ENCODE data around the gene NUDT3. TPM values are rescaled to one million over a fixed set of nuclear protein-coding genes. Genes with fewer than 3 reads are reported as not detected.
"Not testable (repeated sequence)": the region's sequence is repeated elsewhere in the genome, so short reads cannot be mapped to it uniquely, and the experiment has no call there.

NUDT3 gene
- total RNA-seq, 4 donors from 2014 or later, result 9.6 to 27.9 (median 16.9) TPM

- WGBS, 2 donors (ENCODE audit: low coverage in 1 of 2), result 79 to 100% methylated on average over 1 to 17 of the region's 17 CpGs
- in situ Hi-C loops (cut with MboI; ENCODE audit: low pct_ligation_motif_present in 1 of 4, low pct_unique_long_range_greater_than_20kb in 1 of 4, low sequenced_read_pairs in 3 of 4), result loop anchor here in 1 of 4 donors (25.0 kb wide), 1 partner anchor 118 kb away; the partner anchor contains the start of gene NUDT3
- intact Hi-C loops (cut with DNase I; ENCODE audit: low total_unique reads), result not testable (repeated sequence)
Observed at GRCh38 chr6:34269658-34270341, 122.7 kb downstream of the NUDT3 start.

GRCh38 chr6:34269132-34269531 is 123.3 kb downstream of the NUDT3 start:
- H3K9me3 ChIP-seq; H3K27ac ChIP-seq; H3K4me3 ChIP-seq; DNase-seq; intact Hi-C loops (cut with DNase I; ENCODE audit: low total_unique reads); H3K4me1 ChIP-seq; H3K27me3 ChIP-seq; H3K36me3 ChIP-seq: not testable (repeated sequence)
- WGBS, 2 donors (ENCODE audit: low coverage in 1 of 2), result 91% methylated on average over 22 of the region's 25 CpGs; no CpG with 5 or more reads in 1 of the 2 donors
- in situ Hi-C loops (cut with MboI; ENCODE audit: low pct_ligation_motif_present in 1 of 4, low pct_unique_long_range_greater_than_20kb in 1 of 4, low sequenced_read_pairs in 3 of 4), result loop anchor here in 1 of 4 donors (25.0 kb wide), 1 partner anchor 118 kb away; the partner anchor contains the start of gene NUDT3

More at GRCh38 chr6:34269658-34270341, 122.7 kb downstream of the NUDT3 start:
- not testable (repeated sequence) for H3K27me3 ChIP-seq, DNase-seq, H3K9me3 ChIP-seq, H3K36me3 ChIP-seq, H3K27ac ChIP-seq, H3K4me3 ChIP-seq, H3K4me1 ChIP-seq

- intact Hi-C loops (cut with DNase I; ENCODE audit: low total_unique reads), result no loop called here
- Histone ChIP-seq H3K27me3 (no peaks in the 10 kb centered on the region), H3K4me1 (no peaks in the 10 kb centered on the region), H3K4me3 (no peak overlapping the region), H3K9me3 (peaks cover 0 to 7% of the 10 kb centered on the region in 2 donors), H3K27ac (no peak overlapping the region), H3K36me3 (no peaks in the 10 kb centered on the region)
- in situ Hi-C loops (cut with MboI; ENCODE audit: low pct_ligation_motif_present in 1 of 4, low pct_unique_long_range_greater_than_20kb in 1 of 4, low sequenced_read_pairs in 3 of 4), result loop anchor here in 1 of 4 donors (25.0 kb wide), 1 partner anchor 120 kb away; the partner anchor contains the start of gene NUDT3
- TF ChIP-seq CTCF (IDR thresholded peaks at IDR 0.05), result no peak
- no peak for TF ChIP-seq EP300 (IDR thresholded peaks at IDR 0.05; ENCODE audit: low read depth)
- no peak for TF ChIP-seq POLR2AphosphoS5 (IDR thresholded peaks at IDR 0.05)
- TF ChIP-seq POLR2A (IDR thresholded peaks at IDR 0.05), result no peak
- no peak for DNase-seq
- 78% methylated on average over 2 of the region's 2 CpGs; no CpG with 5 or more reads in 1 of the 2 donors for WGBS, 2 donors (ENCODE audit: low coverage in 1 of 2)
Observed at GRCh38 chr6:34267746-34268145, 124.7 kb downstream of the NUDT3 start.

DNA sequence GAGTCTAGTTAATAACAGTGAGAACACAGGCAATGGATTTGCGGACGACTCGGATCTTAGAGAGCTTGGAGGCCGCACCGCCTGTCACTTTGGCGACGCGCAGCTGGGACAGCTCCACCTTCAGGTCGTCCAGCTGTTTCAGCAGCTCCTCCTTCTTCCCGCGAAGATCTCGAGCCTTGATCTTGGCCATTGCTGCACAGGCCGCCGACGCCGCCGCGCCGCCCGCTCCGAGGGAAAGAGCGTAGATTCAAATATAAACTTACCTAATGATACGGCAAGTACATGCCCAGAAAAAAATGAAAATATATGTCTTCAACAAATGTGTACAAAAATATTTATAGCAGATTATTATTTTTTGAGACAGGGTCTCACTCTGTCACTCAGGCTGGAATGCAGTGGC is 129.0 kb downstream of the NUDT3 start:
- H3K9me3 ChIP-seq; intact Hi-C loops (cut with DNase I; ENCODE audit: low total_unique reads); H3K4me3 ChIP-seq; DNase-seq; H3K27me3 ChIP-seq; H3K36me3 ChIP-seq; H3K4me1 ChIP-seq; H3K27ac ChIP-seq: not testable (repeated sequence)
- in situ Hi-C loops (cut with MboI; ENCODE audit: low pct_ligation_motif_present in 1 of 4, low pct_unique_long_range_greater_than_20kb in 1 of 4, low sequenced_read_pairs in 3 of 4), result loop anchor here in 1 of 4 donors (25.0 kb wide), 1 partner anchor 124 kb away; the partner anchor contains the start of gene NUDT3
- 80 to 91% methylated on average over 1 to 23 of the region's 23 CpGs for WGBS, 2 donors (ENCODE audit: low coverage in 1 of 2)

DNA sequence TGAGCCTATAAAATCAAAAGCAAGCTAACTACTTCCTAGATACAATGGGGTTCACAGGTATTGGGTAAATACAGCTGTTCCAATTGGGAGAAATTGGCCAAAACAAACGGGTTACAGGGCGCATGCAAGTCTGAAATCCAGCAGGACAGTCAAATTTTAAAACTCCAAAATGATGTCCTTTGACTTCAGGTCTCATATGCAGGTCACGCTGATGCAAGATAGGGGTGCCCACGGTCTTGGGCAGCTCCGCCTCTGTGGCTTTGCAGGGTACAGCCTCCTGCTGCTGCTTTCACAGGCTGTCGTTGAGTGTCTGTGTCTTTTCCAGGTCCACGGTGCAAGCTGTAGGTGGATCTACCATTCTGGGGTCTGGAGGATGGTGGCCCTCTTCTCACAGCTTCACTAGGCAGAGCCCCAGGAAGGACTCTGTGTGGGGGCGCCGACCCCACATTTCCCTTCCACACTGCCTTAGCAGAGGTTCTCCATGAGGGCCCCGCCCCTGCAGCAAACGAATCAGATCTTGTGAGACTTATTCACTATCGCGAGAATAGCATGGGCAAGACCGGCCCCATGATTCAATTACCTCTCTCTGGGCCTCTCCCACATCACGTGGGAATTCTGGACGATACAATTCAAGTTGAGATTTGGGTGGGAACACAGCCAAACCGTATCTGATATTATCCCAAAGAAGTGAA is 131.7 kb downstream of the NUDT3 start:
- Histone ChIP-seq H3K27me3 (no peaks in the 10 kb centered on the region), H3K36me3 (no peaks in the 10 kb centered on the region), H3K4me3 (no peak overlapping the region), H3K27ac (no peak overlapping the region), H3K4me1 (no peaks in the 10 kb centered on the region), H3K9me3 (peaks cover 0 to 8% of the 10 kb centered on the region in 2 donors)
- intact Hi-C loops (cut with DNase I; ENCODE audit: low total_unique reads), result no loop called here
- TF ChIP-seq CTCF (IDR thresholded peaks at IDR 0.05), result no peak
- no peak for TF ChIP-seq EP300 (IDR thresholded peaks at IDR 0.05; ENCODE audit: low read depth)
- no peak for TF ChIP-seq POLR2A (IDR thresholded peaks at IDR 0.05)
- no peak for TF ChIP-seq POLR2AphosphoS5 (IDR thresholded peaks at IDR 0.05)
- in situ Hi-C loops (cut with MboI; ENCODE audit: low pct_ligation_motif_present in 1 of 4, low pct_unique_long_range_greater_than_20kb in 1 of 4, low sequenced_read_pairs in 3 of 4), result loop anchor here in 1 of 4 donors (25.0 kb wide), 1 partner anchor 127 kb away; the partner anchor contains the start of gene NUDT3
- WGBS, 2 donors (ENCODE audit: low coverage in 1 of 2), result 71 to 79% methylated on average over 8 to 17 of the region's 17 CpGs
- no peak for DNase-seq

Measured in transverse colon (tissue), 4 donors.